Mesendoderm (in vitro differentiated cells): ENCODE data around the gene OLIG1.

Source experiments
- DNase-seq: peaks from one replicate; pipeline ENCODE4 v3.0.0; 2013
- H2AK5ac ChIP-seq: 2 replicates; pipeline ENCODE4 v1.6.1; 2013; ENCODE audit warnings: low read length, inconsistent platforms
- H2BK120ac ChIP-seq: 2 replicates; pipeline ENCODE4 v1.6.1; 2013; ENCODE audit warnings: low read depth, mild to moderate bottlenecking, low read length, moderate library complexity, mixed read lengths
- H2BK15ac ChIP-seq: replicated peaks from 2 replicates; pipeline ENCODE4 v1.6.1; 2013; ENCODE audit warnings: low read depth, mild to moderate bottlenecking, moderate library complexity
- H2BK5ac ChIP-seq: 2 replicates; pipeline ENCODE4 v1.6.1; 2013; ENCODE audit warnings: low read length, inconsistent platforms
- H3K18ac ChIP-seq: 2 replicates; pipeline ENCODE4 v1.6.1; 2013; ENCODE audit warnings: mild to moderate bottlenecking, low read length, mixed read lengths
- H3K23ac ChIP-seq: one replicate; pipeline ENCODE4 v1.6.1; 2013; ENCODE audit warnings: low read length
- H3K27ac ChIP-seq: 2 replicates; pipeline ENCODE4 v1.5.1; 2013; ENCODE audit warnings: low read depth, mild to moderate bottlenecking, inconsistent platforms, low read length, moderate library complexity
- H3K27me3 ChIP-seq: 2 replicates; pipeline ENCODE4 v1.6.1; 2013; ENCODE audit warnings: low read length, control low read depth, mild to moderate bottlenecking, inconsistent platforms; ENCODE audit not compliant: insufficient read depth, poor library complexity
- H3K36me3 ChIP-seq: 2 replicates; pipeline ENCODE4 v1.6.1; 2013; ENCODE audit warnings: low read length, inconsistent platforms; ENCODE audit not compliant: control insufficient read depth, insufficient read depth
- H3K4ac ChIP-seq: one replicate; pipeline ENCODE4 v1.6.1; 2013; ENCODE audit warnings: low read depth, mild to moderate bottlenecking, low read length, moderate library complexity
- H3K4me1 ChIP-seq: 2 replicates; pipeline ENCODE4 v1.6.1; 2013; ENCODE audit warnings: low read depth, low read length, inconsistent platforms; ENCODE audit not compliant: control insufficient read depth
- H3K4me2 ChIP-seq: 2 replicates; pipeline ENCODE4 v1.6.1; 2013; ENCODE audit warnings: low read length
- H3K4me3 ChIP-seq: 2 replicates; pipeline ENCODE4 v1.5.1; 2013; ENCODE audit warnings: mild to moderate bottlenecking, low read length
- H3K56ac ChIP-seq: one replicate; pipeline ENCODE4 v1.6.1; 2013; ENCODE audit warnings: low read length
- H3K79me1 ChIP-seq: 2 replicates; pipeline ENCODE4 v1.6.1; 2013; ENCODE audit warnings: low read length, inconsistent platforms
- H3K79me2 ChIP-seq: 2 replicates; pipeline ENCODE4 v1.6.1; 2013; ENCODE audit warnings: mild to moderate bottlenecking, low read length; ENCODE audit not compliant: control insufficient read depth, insufficient read depth
- H3K9ac ChIP-seq: 2 replicates; pipeline ENCODE4 v1.6.1; 2013; ENCODE audit warnings: low read length, inconsistent platforms
- H4K5ac ChIP-seq: one replicate; pipeline ENCODE4 v1.6.1; 2013; ENCODE audit warnings: low read length
- H4K8ac ChIP-seq: one replicate; pipeline ENCODE4 v1.6.1; 2013; ENCODE audit warnings: low read depth, mild to moderate bottlenecking, control low read depth, low read length, moderate library complexity
- WGBS: extraction: QIAGEN DNeasy Blood & Tissue Kit; methylation state at CpG from one replicate; pipeline ENCODE4 v1.1.7; 2013; ENCODE audit warnings: low lambda C conversion rate, missing lambda C conversion rate; ENCODE audit not compliant: insufficient coverage; ENCODE audit errors: extremely low coverage; 5-methylcytosine and 5-hydroxymethylcytosine counted together

Gene OLIG1

GRCh38 chr21:33039536-33039935, 30.4 kb upstream of the OLIG1 start:
- no peak overlapping the region for H2BK5ac ChIP-seq
- no peak for DNase-seq
- H3K27me3 ChIP-seq: peaks cover 4% of the 10 kb centered on the region
- H3K79me1 ChIP-seq: no peaks in the 10 kb centered on the region
- no peak overlapping the region for H3K9ac ChIP-seq
- no peak overlapping the region for H3K4me3 ChIP-seq
- no peak overlapping the region for H2BK15ac ChIP-seq
- H3K18ac ChIP-seq: no peak overlapping the region
- no peaks in the 10 kb centered on the region for H3K36me3 ChIP-seq
- H4K8ac ChIP-seq: no peak overlapping the region
- no peaks in the 10 kb centered on the region for H3K4me1 ChIP-seq
- no peaks in the 10 kb centered on the region for H3K79me2 ChIP-seq
- no peak overlapping the region for H3K23ac ChIP-seq
- no peak overlapping the region for H3K4me2 ChIP-seq
- no peak overlapping the region for H2AK5ac ChIP-seq
- no peak overlapping the region for H3K56ac ChIP-seq
- no peak overlapping the region for H3K4ac ChIP-seq
- WGBS: no CpG with 5 or more reads among the region's 7 CpGs
- no peak overlapping the region for H4K5ac ChIP-seq
- no peak overlapping the region for H2BK120ac ChIP-seq
- H3K27ac ChIP-seq: no peak overlapping the region

- Histone ChIP-seq H3K27ac (no peak overlapping the region), H4K8ac (no peak overlapping the region), H3K9ac (no peak overlapping the region), H3K79me1 (no peaks in the 10 kb centered on the region), H3K56ac (no peak overlapping the region), H2BK15ac (no peak overlapping the region), H2BK5ac (no peak overlapping the region), H3K18ac (no peak overlapping the region), H2AK5ac (no peak overlapping the region), H3K27me3 (no peaks in the 10 kb centered on the region), H3K23ac (no peak overlapping the region), H3K79me2 (no peaks in the 10 kb centered on the region), H2BK120ac (no peak overlapping the region), H3K4ac (no peak overlapping the region), H3K4me2 (no peak overlapping the region), H3K4me3 (no peak overlapping the region), H3K4me1 (no peaks in the 10 kb centered on the region), H4K5ac (no peak overlapping the region), H3K36me3 (no peaks in the 10 kb centered on the region)
- DNase-seq: no peak
- WGBS: no CpG with 5 or more reads among the region's 3 CpGs
Measured at GRCh38 chr21:33040215-33040614, 29.7 kb upstream of the OLIG1 start.

DNA sequence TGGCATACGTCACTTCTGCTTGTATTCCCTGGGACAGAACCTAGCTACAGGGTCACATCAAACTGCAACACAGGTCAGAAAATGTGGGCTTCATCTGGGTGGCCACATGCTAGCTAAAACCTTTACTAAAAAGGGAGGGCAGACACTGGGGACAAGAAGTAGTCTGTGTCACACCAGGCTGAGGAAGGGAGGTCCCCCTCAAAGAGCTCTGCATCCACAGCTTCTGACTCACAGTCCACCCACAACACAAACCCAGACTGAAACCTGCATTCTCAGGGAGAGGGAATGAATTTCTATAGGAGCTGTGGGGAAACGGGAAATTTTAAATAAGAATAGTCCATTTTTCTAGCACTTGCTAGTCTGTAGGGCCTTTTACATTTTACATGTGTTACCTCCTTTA, 28.0 kb upstream of the OLIG1 start:
- H3K4me2 ChIP-seq: no peak overlapping the region
- H3K27me3 ChIP-seq: peaks cover 2% of the 10 kb centered on the region
- H3K23ac ChIP-seq: no peak overlapping the region
- no peak overlapping the region for H4K5ac ChIP-seq
- H3K56ac ChIP-seq: no peak overlapping the region
- no peak overlapping the region for H3K4me3 ChIP-seq
- H2BK120ac ChIP-seq: no peak overlapping the region
- no peak overlapping the region for H2AK5ac ChIP-seq
- H3K27ac ChIP-seq: no peak overlapping the region
- H3K79me2 ChIP-seq: no peaks in the 10 kb centered on the region
- H3K4ac ChIP-seq: no peak overlapping the region
- no peaks in the 10 kb centered on the region for H3K4me1 ChIP-seq
- no peak overlapping the region for H2BK5ac ChIP-seq
- no peaks in the 10 kb centered on the region for H3K36me3 ChIP-seq
- WGBS: no CpG with 5 or more reads among the region's 2 CpGs
- no peak overlapping the region for H2BK15ac ChIP-seq
- no peak overlapping the region for H3K9ac ChIP-seq
- no peak for DNase-seq
- no peak overlapping the region for H3K18ac ChIP-seq
- no peak overlapping the region for H4K8ac ChIP-seq
- H3K79me1 ChIP-seq: no peaks in the 10 kb centered on the region

GRCh38 chr21:33042812-33043211, 27.1 kb upstream of the OLIG1 start:
- no peaks in the 10 kb centered on the region for H3K4me1 ChIP-seq
- H4K8ac ChIP-seq: no peak overlapping the region
- no peak for DNase-seq
- H3K23ac ChIP-seq: no peak overlapping the region
- no peaks in the 10 kb centered on the region for H3K79me1 ChIP-seq
- H3K4me2 ChIP-seq: no peak overlapping the region
- H3K79me2 ChIP-seq: no peaks in the 10 kb centered on the region
- no peak overlapping the region for H3K9ac ChIP-seq
- H3K4me3 ChIP-seq: no peak overlapping the region
- H2BK120ac ChIP-seq: no peak overlapping the region
- no peak overlapping the region for H2BK5ac ChIP-seq
- H3K27ac ChIP-seq: no peak overlapping the region
- H2AK5ac ChIP-seq: no peak overlapping the region
- H3K36me3 ChIP-seq: no peaks in the 10 kb centered on the region
- H2BK15ac ChIP-seq: no peak overlapping the region
- no CpG with 5 or more reads among the region's 4 CpGs for WGBS
- peaks cover 2% of the 10 kb centered on the region for H3K27me3 ChIP-seq
- no peak overlapping the region for H4K5ac ChIP-seq
- H3K56ac ChIP-seq: no peak overlapping the region
- no peak overlapping the region for H3K4ac ChIP-seq
- no peak overlapping the region for H3K18ac ChIP-seq

DNA sequence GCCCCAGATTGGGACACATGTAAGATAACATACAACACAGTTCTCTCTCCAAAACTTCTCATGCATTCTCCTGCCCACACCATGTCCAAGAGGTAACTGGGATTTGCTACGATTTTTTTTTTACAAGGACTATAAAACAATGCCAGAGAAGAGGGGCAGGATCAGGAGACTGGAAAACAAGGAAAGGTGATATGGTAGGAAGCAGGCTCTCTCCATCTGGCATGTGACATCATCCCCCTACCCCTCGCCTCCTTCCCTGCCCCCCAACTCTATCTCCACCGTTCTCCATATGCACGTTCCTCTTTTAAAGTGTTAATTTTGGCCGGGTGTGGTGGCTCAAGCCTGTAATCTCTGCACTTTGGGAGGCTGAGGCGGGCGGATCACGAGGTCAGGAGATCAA, 23.5 kb upstream of the OLIG1 start:
- H3K4me2 ChIP-seq: no peak overlapping the region
- H3K36me3 ChIP-seq: no peaks in the 10 kb centered on the region
- no CpG with 5 or more reads among the region's 8 CpGs for WGBS
- H3K27me3 ChIP-seq: peaks cover 2% of the 10 kb centered on the region
- H3K18ac ChIP-seq: no peak overlapping the region
- H2BK15ac ChIP-seq: no peak overlapping the region
- no peak overlapping the region for H3K9ac ChIP-seq
- H3K4me1 ChIP-seq: no peaks in the 10 kb centered on the region
- H3K4me3 ChIP-seq: no peak overlapping the region
- no peak overlapping the region for H2AK5ac ChIP-seq
- H3K79me1 ChIP-seq: no peaks in the 10 kb centered on the region
- no peak overlapping the region for H4K8ac ChIP-seq
- H3K27ac ChIP-seq: no peak overlapping the region
- no peak overlapping the region for H3K56ac ChIP-seq
- H4K5ac ChIP-seq: no peak overlapping the region
- H3K23ac ChIP-seq: no peak overlapping the region
- H2BK5ac ChIP-seq: no peak overlapping the region
- DNase-seq: no peak
- H3K79me2 ChIP-seq: no peaks in the 10 kb centered on the region
- H2BK120ac ChIP-seq: no peak overlapping the region
- no peak overlapping the region for H3K4ac ChIP-seq

- H4K8ac ChIP-seq: no peak overlapping the region
- no peak overlapping the region for H3K23ac ChIP-seq
- no peaks in the 10 kb centered on the region for H3K36me3 ChIP-seq
- no peak overlapping the region for H3K4ac ChIP-seq
- H3K56ac ChIP-seq: no peak overlapping the region
- H2AK5ac ChIP-seq: no peak overlapping the region
- no peak overlapping the region for H4K5ac ChIP-seq
- H3K4me3 ChIP-seq: no peak overlapping the region
- no peak overlapping the region for H3K9ac ChIP-seq
- peaks cover 2% of the 10 kb centered on the region for H3K27me3 ChIP-seq
- H3K4me2 ChIP-seq: no peak overlapping the region
- no peak overlapping the region for H2BK120ac ChIP-seq
- DNase-seq: no peak
- H2BK15ac ChIP-seq: no peak overlapping the region
- no CpG with 5 or more reads among the region's 5 CpGs for WGBS
- H3K27ac ChIP-seq: no peak overlapping the region
- no peak overlapping the region for H3K18ac ChIP-seq
- no peaks in the 10 kb centered on the region for H3K79me1 ChIP-seq
- H3K4me1 ChIP-seq: no peaks in the 10 kb centered on the region
- no peak overlapping the region for H2BK5ac ChIP-seq
- H3K79me2 ChIP-seq: no peaks in the 10 kb centered on the region
Measured at GRCh38 chr21:33047231-33047630, 22.7 kb upstream of the OLIG1 start.
